Hepatic stellate cell (primary cell): ENCODE data around the gene SAFB.

ENCODE experiments used
- DNase-seq: peaks from one replicate; pipeline ENCODE4 v3.0.0; 2011; ENCODE audit warnings: low spot score

Gene SAFB

GRCh38 chr19:5622465-5623396 lies at the start of gene SAFB, which contains the start of gene SAFB2:
SAFB (plus strand) TSS chr19:5623083; CDS start chr19:5623206, 123 bp downstream.
SAFB2 (minus strand) TSS chr19:5622776; CDS start chr19:5622715, 61 bp downstream.
- DNase-seq: peak; percentile 100

- no peak for DNase-seq
Observed at GRCh38 chr19:5575590-5575989, 47.3 kb upstream of the SAFB start.

GRCh38 chr19:5578097-5578846 lies 44.6 kb upstream of the SAFB start:
- peak; percentile 85 for DNase-seq

- no peak for DNase-seq
Observed at GRCh38 chr19:5579286-5579685, 43.6 kb upstream of the SAFB start.

- no peak for DNase-seq
Observed at GRCh38 chr19:5579697-5580096, 43.2 kb upstream of the SAFB start.

- DNase-seq: no peak
Observed at GRCh38 chr19:5580161-5580571, 42.7 kb upstream of the SAFB start.

GRCh38 chr19:5585461-5586299 lies 37.2 kb upstream of the SAFB start:
- no peak for DNase-seq

GRCh38 chr19:5586300-5587070 lies 36.4 kb upstream of the SAFB start:
- DNase-seq: no peak

GRCh38 chr19:5587071-5587455 lies 35.8 kb upstream of the SAFB start:
- no peak for DNase-seq

- no peak for DNase-seq
Observed at GRCh38 chr19:5587661-5588060, 35.2 kb upstream of the SAFB start.

GRCh38 chr19:5588441-5588840 lies 34.4 kb upstream of the SAFB start:
- no peak for DNase-seq

- no peak for DNase-seq
Observed at GRCh38 chr19:5588906-5589676, 33.8 kb upstream of the SAFB start.

GRCh38 chr19:5590151-5590864 lies 32.6 kb upstream of the SAFB start:
- DNase-seq: no peak

- no peak for DNase-seq
Observed at GRCh38 chr19:5590865-5591154, 32.1 kb upstream of the SAFB start.

- DNase-seq: no peak
Observed at GRCh38 chr19:5591476-5591875, 31.4 kb upstream of the SAFB start.

- DNase-seq: no peak
Observed at GRCh38 chr19:5592531-5593342, 30.1 kb upstream of the SAFB start.

- DNase-seq: no peak
Observed at GRCh38 chr19:5593343-5594255, 29.3 kb upstream of the SAFB start.

GRCh38 chr19:5594521-5594950 lies 28.3 kb upstream of the SAFB start:
- DNase-seq: no peak
